NCI-H2107 treated with DMSO at 0.1 percent for 48 hours (cell line): Measurements from ENCODE around the gene TMEM120A.
A peak's percentile ranks its signal among the peaks of the same experiment; 100 is the strongest.

Experiments
- DNase-seq: peaks from one replicate; lab custom pipeline; 2025; ENCODE audit not compliant: unreplicated experiment; lab: John Stamatoyannopoulos, UW

Gene TMEM120A

GRCh38 chr7:75960372-75960771 is 34.0 kb downstream of the TMEM120A start:
- DNase-seq = no peak

- no peak for DNase-seq
Measured at GRCh38 chr7:75958802-75959543, 35.4 kb downstream of the TMEM120A start.

- no peak for DNase-seq
Measured at GRCh38 chr7:75957021-75957736, 37.2 kb downstream of the TMEM120A start.

GRCh38 chr7:75955331-75955955 is 39.0 kb downstream of the TMEM120A start:
- DNase-seq = no peak

GRCh38 chr7:75953931-75954330 is 40.5 kb downstream of the TMEM120A start:
- DNase-seq = no peak

GRCh38 chr7:75953431-75953830 is 41.0 kb downstream of the TMEM120A start:
- DNase-seq = no peak

GRCh38 chr7:75951506-75951905 is 42.9 kb downstream of the TMEM120A start:
- no peak for DNase-seq

GRCh38 chr7:75950111-75950681 is 44.2 kb downstream of the TMEM120A start:
- DNase-seq = no peak

GRCh38 chr7:75948179-75948578 is 46.2 kb downstream of the TMEM120A start:
- DNase-seq = no peak

- peak; percentile 85 for DNase-seq
Measured at GRCh38 chr7:75946207-75946855, 48.1 kb downstream of the TMEM120A start.

GRCh38 chr7:75945297-75946168 is 48.9 kb downstream of the TMEM120A start:
- DNase-seq = peak; percentile 80

- no peak for DNase-seq
Measured at GRCh38 chr7:75944507-75944906, 49.9 kb downstream of the TMEM120A start.

GRCh38 chr7:75943864-75944263 is 50.5 kb downstream of the TMEM120A start:
- no peak for DNase-seq

GRCh38 chr7:75938921-75939320 is 55.5 kb downstream of the TMEM120A start:
- peak; percentile 51 for DNase-seq

- no peak for DNase-seq
Measured at GRCh38 chr7:75937958-75938786, 56.2 kb downstream of the TMEM120A start.
